GM11168 (cell line): ENCODE measurements around the gene XG.
"Not testable (repeated sequence)": the region's sequence is repeated elsewhere in the genome, so short reads cannot be mapped to it uniquely, and the experiment has no call there.

ENCODE experiments used
- in situ Hi-C: fragments of 300-500 bp; cut with MboI; formaldehyde crosslinking; loops from one replicate; pipeline ENCODE4 v1.12.0; 2022; ENCODE audit warnings: low sequenced_read_pairs; ENCODE audit not compliant: unreplicated experiment

Gene XG

DNA sequence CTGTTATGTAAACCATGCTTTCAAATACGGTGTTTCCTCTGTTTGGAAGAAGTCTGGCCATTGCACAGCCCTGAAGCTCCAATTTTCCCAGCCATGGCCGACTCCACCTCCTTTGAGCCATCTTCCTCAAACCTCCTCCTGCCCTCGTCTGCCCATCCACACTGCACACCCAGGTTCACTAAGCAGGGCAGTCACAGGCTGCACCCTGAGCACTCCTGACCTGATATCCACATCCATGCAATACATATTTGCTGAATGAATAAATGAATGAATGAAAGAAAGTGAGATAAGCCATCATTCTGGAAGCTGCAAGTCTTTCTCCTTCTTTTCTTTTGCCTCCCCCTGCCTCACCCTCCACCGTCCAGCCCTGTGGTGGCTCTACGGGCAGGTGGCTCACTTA lies 22.2 kb downstream of the XG start:
- in situ Hi-C loops, result no loop called here

DNA sequence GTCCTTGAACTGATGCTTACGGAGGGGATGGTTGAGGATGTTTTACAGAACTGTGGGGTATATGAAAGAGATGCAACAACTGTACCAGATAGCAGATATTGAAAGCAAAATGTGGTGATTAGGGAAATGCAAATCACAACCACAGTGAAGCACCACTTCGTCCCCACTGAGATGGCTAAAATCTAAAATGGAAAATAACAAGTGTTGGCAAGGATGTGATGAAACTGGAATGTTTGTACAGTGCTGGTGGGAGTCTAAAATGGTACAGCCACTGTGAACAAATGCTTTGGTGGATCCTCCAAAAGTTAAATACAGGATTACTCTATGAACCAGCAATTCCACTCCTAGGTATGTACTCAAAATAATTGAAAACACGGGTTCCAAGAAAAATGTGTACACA lies 22.9 kb downstream of the XG start:
- in situ Hi-C loops, result no loop called here

DNA sequence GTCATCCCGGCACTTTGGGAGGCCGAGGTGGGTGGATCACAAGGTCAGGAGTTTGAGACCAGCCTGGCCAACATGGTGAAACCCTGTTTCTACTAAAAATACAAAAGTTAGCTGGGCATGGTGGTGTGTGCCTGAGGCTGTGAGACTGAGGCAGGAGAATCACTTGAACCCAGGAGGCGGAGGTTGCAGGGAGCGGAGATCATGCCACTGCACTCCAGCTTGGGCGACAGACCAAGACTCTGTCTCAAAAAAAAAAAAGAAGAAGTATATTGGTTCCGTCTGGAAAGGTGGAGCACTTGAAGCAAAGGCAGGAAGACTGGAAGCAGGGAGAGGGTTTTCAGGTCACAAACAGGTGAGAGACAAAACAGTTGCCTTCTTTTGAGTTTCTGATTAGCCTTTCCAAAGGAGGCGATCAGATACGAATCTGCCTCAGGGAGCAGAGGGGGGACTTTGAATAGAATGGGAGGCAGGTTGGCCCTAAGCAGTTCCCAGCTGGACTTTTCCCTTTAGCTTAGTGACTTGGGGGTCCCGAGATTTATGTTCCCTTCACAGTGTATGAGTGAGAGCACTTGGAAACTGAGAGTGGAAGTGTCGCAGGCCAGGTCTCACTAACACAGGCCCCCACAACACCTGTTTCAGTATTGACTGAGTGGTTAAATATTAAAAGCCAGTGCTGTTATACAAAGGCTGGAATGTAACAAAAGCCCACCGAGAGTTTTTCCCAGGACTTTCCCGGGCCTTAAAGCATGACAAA lies 28.8 kb downstream of the XG start:
- in situ Hi-C loops, result not testable (repeated sequence)

DNA sequence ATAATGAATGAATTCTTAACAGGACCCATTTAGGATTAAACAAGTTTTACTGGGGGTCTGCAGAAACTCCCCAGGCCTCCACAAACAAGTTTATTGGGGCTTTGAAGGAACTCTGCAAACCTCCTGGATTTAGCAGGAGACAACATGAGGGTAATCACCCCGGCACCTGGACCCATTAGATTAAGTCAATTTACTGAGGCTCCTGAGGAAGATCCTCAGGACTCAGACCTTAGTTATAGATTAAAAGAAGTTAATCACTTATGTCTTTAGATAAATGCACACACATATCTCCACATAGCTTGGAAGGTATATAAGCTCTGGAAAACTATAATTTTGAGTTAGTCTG lies 29.4 kb downstream of the XG start:
- in situ Hi-C loops, result no loop called here

DNA sequence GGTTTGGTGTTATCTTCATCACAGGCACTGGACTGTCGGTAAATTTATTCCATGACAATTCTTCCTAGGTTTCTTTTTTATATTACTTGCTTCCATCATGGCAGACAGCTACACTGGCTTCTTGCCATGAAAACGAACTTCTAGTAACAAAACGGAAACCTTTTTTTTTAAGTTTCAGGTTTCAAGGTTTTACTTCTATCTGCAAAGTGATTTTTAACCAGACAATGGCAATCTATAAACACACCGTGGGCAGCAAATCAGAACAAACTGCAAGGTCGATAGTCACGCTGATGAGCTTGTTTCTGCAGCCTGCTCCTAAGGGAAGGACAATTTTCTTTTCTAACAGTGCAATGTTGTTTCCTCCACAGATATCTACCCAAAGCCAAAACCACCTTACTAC lies 29.9 kb downstream of the XG start:
- in situ Hi-C loops, result no loop called here

DNA sequence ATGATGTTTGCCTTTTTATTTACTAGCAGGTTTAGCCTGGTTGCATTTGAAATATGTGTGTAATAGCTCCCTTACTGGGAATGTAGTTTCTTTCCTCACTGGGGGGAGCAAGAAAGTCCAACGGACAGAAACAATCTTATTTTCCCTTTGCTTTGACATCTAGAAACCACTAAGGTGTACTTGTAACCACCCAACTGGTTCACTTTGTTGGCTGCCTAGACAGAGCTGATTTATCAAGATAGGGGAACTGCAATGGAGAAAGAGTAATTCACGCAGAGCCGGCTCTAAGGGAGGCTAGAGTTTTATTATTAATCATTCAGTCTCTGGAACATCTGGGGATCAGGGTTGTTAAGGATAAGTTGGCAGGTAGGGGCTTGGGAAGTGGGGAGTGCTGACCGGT lies 30.3 kb downstream of the XG start:
- in situ Hi-C loops, result no loop called here

DNA sequence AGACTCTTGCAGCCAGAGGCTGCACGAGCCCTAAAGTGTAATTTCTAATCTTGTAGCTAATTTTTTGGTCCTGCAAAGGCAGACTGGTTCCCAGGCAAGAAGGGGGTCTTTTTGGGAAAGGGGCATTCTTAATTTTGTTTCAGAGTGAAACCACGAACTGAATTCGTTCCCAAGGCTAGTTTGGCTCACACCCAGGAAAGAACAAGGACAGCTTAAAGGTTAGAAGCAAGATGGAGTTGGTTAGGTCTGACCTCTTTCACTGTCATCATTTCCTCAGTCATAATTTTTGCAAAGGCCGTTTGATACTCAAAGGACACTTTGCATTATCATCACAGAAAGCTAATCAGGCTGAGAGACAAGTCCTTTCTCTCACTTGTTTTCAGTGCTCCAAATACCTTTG lies 30.9 kb downstream of the XG start:
- in situ Hi-C loops, result no loop called here

DNA sequence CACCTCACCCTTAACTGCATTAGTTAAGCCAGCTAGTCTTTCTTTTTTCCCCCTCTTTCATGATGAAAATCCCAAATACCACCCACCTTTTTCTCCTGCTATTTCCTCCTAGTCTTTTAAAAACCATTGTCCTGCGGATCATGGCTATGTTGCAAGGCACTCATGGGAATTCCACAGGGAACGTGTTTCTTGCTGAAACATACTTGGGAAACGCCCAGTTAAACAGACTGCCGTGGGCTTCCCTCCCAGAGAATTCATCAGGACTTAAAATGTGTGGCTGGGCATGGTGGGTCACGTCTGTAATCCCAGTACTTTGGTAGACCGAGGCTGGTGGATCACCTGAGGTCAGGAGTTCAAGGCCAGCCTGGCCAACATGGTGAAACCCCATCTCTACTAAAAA lies 32.2 kb downstream of the XG start:
- in situ Hi-C loops, result no loop called here

DNA sequence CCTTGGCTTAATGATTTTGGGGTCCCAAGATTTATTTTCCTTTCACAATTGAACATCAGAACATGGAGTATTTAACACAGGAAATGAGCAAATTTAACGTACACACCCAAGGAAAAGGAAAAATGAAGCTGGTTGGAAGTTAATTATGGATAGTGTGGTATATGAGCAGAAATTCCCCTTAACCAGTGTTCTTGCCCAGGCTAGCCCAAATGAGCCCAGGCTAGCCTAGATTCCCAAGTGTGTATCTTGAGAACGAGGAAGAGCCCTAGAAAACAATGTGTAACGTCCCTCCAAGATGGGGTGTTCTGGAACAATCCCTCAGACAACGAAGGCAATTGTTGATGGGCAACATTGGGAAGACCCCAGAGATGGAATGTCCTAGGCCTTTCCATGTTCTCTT lies 33.7 kb downstream of the XG start:
- in situ Hi-C loops, result no loop called here

DNA sequence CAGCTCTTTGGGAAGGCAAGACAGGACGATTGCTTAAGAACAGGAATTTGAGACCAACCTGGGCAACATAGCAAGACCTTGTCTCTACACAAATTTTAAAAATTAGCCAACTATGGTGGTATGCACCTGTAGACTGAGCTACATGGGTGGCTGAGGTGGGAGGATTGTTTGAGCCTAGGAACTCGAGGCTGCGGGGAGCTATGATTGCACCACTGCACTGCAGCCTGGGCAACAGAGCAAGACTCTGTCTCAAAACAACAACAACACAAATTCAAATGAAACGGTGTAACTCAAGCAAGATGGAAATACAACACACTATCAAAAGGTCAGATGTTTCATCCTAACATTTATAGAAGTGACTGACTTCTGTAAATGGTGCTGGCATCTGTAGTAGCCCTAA lies 37.1 kb downstream of the XG start:
- in situ Hi-C loops, result no loop called here

DNA sequence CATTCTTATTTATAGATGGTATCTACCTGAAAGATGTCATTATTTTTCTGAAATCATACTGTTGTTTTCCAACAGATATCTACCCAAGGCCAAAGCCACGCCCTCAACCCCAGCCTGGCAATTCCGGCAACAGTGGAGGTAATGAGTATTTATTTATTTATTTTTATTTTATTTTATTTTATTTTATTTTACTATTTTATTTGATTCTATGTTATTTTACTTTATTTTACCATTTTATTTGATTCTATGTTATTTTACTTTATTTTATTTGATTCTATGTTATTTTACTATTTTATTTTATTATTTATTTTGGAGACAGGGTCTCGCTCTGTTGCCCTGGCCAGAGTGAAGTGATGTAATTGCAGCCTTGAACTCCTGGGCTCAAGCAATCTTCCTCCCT lies 37.7 kb downstream of the XG start:
- in situ Hi-C loops, result no loop called here

DNA sequence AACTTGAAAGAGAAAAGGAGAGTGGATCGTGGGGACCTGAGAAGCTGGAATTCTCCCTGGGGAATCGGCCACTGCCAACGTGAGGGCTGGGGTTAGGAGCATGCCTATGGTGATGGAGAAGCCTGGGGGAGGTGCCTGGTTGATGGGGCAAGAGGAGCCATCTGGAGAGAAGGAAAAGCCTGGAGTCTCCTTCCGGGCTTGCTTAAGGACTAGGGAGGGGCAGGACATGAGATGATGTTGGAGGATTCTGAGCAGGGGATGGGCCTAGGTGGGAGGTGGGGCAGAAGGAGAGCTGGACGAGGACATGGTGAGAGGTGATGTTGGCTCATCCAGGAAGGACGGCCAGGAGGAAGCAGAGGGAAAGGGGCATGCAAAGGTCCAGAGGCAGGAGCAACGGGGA lies 41.9 kb downstream of the XG start:
- in situ Hi-C loops, result no loop called here

DNA sequence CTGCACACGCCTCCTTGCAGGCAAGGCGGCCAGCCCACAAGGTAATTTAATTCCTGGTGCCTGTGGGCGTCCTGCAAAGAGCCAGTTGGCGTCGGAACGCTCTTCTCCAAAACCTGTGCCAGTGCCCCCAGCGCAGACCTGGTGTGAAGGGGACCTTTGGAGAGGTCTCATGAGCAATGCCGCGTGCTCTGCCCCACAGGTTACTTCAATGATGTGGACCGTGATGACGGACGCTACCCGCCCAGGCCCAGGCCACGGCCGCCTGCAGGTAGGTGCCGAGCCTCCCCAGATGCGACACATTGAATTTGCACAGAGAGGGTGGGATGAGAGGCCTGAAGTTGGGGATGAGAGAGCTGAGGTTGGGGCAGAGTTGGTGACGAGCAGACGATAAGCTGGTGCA lies 42.5 kb downstream of the XG start:
- in situ Hi-C loops, result no loop called here

DNA sequence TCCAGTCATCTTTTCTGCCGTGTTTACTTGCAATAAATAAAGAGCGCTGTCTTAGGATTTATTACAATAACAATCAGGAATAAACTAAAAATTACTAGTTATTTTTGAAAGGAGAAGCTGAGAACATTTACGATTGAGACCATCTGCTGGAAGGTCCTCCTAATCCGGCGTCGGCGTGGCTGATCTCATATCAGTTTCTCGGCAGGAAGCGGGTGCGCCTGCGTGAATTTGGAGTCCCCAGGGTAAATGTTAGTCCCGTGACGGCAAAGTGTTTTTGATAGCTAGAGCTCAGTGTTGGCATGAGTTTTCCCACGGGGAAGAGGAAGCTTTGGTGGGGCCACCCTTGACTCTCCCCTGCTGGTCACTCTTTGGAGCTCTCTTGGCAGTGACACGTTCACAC lies 45.0 kb downstream of the XG start:
- in situ Hi-C loops, result not testable (repeated sequence)

DNA sequence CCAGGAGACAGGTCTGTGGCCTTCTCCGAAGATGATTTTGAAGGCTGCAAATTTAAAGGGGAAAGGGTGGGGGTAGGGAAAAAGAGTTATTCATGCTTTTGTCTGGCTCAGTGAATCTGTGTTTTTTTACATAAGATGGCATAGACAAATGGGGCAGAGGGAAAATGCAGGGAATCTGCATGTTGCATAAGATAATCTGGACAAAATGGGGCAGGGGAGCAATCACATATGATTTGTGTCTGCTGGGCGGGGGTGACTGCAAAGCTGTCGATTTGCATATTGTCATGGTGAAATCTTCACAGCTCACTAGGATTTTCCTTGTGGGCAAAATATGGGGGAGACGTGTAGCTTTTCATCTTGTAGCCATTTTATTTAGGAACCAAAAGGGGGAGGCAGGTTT lies 47.5 kb downstream of the XG start:
- in situ Hi-C loops, result no loop called here

DNA sequence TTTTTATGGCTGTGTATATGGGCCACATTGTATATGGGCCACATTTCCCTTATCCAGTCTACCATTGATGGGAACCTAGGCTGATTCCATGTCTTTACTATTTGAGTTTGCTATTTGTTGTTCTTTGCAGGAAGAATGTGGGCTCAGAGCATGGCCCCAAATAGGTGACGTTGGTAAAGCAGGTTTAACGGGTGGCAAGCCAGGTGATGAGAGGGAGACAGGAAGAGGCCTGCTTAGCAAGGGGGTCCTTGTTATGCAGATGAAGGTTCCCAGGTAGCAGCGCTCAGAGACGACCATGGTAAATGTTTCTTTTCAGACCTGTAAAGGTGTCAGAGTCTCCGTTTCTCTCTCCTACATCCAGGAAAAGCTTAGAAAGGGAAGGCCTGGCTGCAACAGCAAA lies 48.1 kb downstream of the XG start:
- in situ Hi-C loops, result not testable (repeated sequence)

DNA sequence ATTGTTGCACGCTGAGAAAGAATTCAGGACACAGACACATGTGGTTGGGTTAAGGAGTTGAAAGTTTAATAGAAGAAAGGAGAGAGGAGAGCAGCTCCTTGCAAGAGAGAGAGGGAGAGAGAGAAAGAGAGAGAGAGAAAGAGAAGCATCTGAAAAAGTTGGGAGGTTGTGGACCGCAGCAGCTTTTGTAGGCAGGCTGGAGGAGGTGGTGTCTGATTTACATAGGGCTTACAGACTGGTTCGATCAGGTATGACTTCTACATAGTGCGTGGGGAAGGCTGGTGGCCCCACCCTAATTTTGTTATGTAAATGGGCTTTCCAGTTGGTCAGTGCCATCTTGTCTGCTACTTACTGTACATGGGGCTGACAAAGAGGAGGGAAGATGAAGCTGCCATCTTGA lies 49.4 kb downstream of the XG start:
- in situ Hi-C loops, result no loop called here

DNA sequence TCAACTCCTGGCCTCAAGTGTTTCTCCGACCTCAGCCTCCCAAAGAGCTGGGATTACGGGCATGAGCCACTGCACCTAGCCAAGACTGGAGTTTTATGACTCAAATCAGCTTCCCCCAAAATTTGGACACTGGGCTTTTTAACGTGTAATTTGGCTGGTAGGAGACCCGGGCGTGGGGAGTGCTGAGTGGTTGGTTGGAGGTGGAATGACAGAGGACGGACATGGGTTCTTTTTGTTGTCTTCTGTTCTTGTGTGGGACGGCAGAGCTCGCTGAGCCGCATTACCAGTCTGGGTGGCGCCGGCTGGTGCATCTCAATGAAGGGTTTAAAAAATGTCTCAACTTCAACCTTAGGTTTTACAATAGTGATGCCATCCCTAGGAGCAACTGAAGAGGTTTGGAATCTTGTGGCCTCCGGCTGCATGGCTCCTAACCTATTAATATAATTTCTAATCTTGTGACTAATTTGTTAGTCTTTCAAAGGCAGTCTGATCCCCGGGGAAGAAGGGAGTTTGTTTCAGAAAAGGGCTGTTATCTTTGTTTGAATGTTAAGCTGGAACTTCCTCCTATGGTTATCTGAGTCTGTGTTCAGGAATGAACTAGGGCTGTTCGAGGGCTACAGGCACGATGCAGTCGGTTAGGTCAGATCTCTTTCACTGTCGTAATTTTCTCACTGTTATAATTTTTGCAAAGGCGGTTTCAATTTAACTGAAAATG lies 50.7 kb downstream of the XG start:
- in situ Hi-C loops, result not testable (repeated sequence)

DNA sequence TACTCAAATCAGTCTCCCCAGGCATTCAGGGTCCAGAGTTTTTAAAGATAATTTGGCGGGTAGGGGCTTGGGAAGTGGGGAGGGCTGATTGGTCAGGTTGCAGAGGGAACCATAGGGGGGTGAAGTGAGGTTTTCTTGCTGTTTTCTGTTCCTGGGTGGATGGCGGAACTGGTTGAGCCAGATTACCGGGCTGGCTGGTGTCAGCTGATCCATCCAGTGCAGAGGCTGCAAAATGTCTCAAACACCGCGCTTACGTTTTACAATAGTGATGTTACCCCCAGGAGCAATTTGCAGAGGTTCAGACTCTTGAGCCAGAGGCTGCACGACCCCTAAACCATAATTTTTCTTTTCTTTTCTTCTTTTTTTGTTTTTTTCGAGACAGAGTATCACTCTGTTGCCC lies 51.6 kb downstream of the XG start:
- in situ Hi-C loops, result not testable (repeated sequence)

DNA sequence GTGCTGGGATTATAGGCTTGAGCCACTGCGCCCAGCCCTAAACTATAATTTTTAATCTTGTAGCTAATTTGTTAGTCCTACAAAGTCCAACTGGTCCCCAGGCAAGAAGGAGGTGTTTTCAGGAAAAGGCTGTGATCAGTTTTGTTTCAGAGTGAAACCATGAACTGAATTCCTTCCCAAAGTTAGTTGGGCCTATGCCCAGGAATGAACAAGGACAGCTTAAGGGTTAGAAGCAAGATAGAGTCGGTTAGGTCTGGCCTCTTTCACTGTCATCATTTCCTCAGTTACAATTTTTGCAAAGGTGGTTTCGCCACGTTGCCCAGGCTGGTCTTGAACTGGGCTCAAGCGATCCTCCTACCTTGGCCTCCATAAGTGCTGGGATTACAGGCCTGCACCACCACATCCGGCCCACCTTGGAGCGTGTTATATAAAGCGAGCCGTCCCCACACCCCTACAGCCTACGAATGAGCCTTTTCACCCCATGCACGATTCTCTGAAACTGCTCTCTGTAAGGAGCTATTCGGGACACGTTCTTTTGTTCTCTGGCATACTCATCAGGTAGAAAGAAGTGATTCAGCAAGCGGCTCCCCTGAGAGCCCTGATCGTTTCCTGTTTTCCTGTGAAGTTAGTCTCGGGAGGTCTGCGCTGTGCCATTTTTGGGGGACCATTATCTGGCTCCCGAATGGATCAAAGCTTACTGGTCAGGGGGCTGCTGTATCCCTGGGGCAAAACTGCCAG lies 52.4 kb downstream of the XG start:
- in situ Hi-C loops, result not testable (repeated sequence)

DNA sequence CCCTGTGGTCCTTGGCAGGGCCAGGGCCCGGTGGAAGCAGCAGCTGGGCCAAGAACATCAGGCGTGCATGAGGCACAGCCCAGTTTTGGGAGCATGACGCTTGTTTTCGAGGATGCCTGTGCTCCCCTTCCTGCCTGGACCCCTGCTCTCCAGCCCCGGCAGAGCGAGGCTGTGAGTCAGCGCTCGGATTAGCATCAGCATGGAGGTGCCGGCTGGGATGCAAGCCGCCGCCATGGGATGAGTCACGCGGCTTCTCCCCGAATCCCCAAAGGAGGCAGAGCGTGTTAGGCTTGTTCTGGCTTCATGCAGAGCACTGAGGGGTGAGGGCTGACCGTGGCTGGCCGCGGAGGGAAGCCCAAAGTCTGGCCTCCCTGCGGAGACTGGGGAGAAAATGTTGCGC lies 53.0 kb downstream of the XG start:
- in situ Hi-C loops, result not testable (repeated sequence)
